ENCODE results near the gene TNFRSF4.

TNFRSF4 gene

GRCh38 chr1:1203561-1204424 is 10.2 kb downstream of the TNFRSF4 start:
- H3K4me3 ChIP-seq (ENCODE audit: low read length): no peak overlapping the region
- DNase-seq (ENCODE audit: low read depth): no peak
- TF ChIP-seq CTCF (conservative IDR thresholded peaks at IDR 0.05; ENCODE audit: low read depth, low read length): no peak

GRCh38 chr1:1202831-1203560 is 11.0 kb downstream of the TNFRSF4 start:
- no peak overlapping the region for H3K4me3 ChIP-seq (ENCODE audit: low read length)
- no peak for TF ChIP-seq CTCF (conservative IDR thresholded peaks at IDR 0.05; ENCODE audit: low read depth, low read length)
- DNase-seq (ENCODE audit: low read depth): no peak

- TF ChIP-seq CTCF (conservative IDR thresholded peaks at IDR 0.05; ENCODE audit: low read depth, low read length): no peak
- H3K4me3 ChIP-seq (ENCODE audit: low read length): no peak overlapping the region
- no peak for DNase-seq (ENCODE audit: low read depth)
Observed at GRCh38 chr1:1200876-1201810, 12.8 kb downstream of the TNFRSF4 start.

GRCh38 chr1:1199961-1200875 is 13.7 kb downstream of the TNFRSF4 start:
- no peak overlapping the region for H3K4me3 ChIP-seq (ENCODE audit: low read length)
- TF ChIP-seq CTCF (conservative IDR thresholded peaks at IDR 0.05; ENCODE audit: low read depth, low read length): no peak
- no peak for DNase-seq (ENCODE audit: low read depth)

- DNase-seq (ENCODE audit: low read depth): no peak
- no peak for TF ChIP-seq CTCF (conservative IDR thresholded peaks at IDR 0.05; ENCODE audit: low read depth, low read length)
- no peak overlapping the region for H3K4me3 ChIP-seq (ENCODE audit: low read length)
Observed at GRCh38 chr1:1199141-1199960, 14.6 kb downstream of the TNFRSF4 start.

All from retinal pigment epithelial cell (primary cell).